ENCODE data around the gene RHBDD3.

The RHBDD3 gene

DNA sequence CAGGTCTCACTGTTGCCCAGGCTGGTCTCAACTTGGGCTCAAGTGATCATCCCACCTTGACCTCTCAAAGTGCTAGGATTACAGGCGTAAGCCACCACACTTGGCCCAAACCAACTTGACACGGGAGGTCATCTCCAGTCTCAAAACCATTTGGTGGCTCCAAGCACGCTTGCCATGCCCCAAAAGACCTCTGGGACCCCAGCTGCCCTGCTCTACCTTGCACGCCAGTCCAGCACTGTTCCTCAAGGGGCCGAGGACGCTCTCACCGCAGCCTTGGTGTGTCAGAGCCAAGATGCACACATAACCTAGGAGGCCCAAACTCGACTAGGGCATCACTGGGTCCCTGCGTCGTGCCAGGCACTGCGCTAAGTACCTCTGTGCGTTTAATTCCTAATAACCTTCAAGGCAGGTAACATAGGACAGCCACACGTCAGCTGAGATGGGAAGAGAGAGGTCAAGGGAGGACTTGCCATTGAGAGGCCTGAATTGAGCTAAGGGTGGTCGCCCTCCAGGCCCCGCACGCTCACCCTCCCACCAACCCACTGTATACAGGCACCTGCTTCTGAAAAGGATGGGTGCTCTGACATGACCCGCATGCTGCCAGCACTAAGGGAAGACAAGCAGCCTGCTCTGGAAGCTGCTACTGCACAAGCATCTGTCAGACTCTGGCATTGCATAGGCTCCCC lies 34.1 kb upstream of the RHBDD3 start:
- no peak overlapping the region for H2AK5ac ChIP-seq (ENCODE audit: low read length)
- no CpG with 5 or more reads among the region's 17 CpGs for WGBS (ENCODE audit: extremely low coverage, insufficient coverage, low lambda C conversion rate)

DNA sequence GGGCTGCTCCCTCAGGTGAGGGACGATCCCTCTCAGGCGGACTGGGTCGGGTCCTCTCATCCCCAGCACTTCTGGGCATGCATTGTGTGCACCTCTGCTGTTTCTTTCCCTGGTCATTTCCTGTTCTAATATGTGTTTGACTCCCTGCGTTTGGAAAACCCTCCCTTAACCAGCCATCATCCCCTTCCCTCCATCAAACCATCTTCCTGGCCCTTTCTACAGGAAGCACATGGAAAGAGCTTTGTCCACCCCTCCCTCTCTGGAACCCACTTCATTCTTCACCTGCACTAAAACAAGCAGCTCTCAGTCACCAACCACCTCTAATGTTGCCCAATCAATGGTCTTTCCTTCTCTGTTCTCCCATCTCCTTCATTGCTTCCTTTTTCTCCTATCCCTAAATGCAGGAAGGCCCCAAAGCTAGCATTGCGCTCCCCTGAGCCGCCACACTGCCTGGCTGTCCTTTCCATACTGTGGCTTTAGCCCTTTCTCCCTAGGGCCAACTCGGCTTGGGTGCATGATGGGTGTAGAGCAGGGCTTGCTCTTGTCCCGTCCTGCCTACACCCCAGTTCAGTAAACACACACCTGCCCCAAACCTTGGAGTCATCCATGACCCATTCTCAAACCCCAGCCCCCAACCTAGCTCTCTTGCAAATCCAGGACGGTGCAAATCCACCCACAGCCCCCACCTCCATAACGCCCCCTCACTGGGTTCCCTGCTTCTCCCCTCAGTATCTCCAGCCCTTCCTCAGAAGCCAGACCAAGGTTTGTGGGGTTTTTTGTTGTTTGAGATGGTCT lies 33.2 kb upstream of the RHBDD3 start:
- H4K5ac ChIP-seq (ENCODE audit: low read length): no peak overlapping the region
- H2BK5ac ChIP-seq (ENCODE audit: low read length): no peak overlapping the region
- no peak overlapping the region for H3K9ac ChIP-seq (ENCODE audit: low read length)
- no peak overlapping the region for H3K27ac ChIP-seq (ENCODE audit: low read depth, low read length)
- no peak overlapping the region for H2AK5ac ChIP-seq (ENCODE audit: low read length)
- H3K79me1 ChIP-seq (ENCODE audit: low read length): peaks cover 6% of the 10 kb centered on the region
- H3K4me2 ChIP-seq (ENCODE audit: low read length): no peak overlapping the region
- peak; percentile 10 for DNase-seq
- WGBS (ENCODE audit: extremely low coverage, insufficient coverage, low lambda C conversion rate): no CpG with 5 or more reads among the region's 10 CpGs
- peaks cover 2% of the 10 kb centered on the region for H3K4me1 ChIP-seq (ENCODE audit: control insufficient read depth, low read depth, low read length)
- H4K8ac ChIP-seq (ENCODE audit: low read depth, low read length): no peak overlapping the region
- no peaks in the 10 kb centered on the region for H3K79me2 ChIP-seq (ENCODE audit: control insufficient read depth, insufficient read depth, low read length)
- H2BK120ac ChIP-seq (ENCODE audit: low read depth, low read length): no peak overlapping the region
- no peak overlapping the region for H2BK15ac ChIP-seq (replicated peaks; ENCODE audit: low read depth)
- H3K4ac ChIP-seq (ENCODE audit: low read depth, low read length): no peak overlapping the region
- H3K56ac ChIP-seq (ENCODE audit: low read length): no peak overlapping the region
- peaks cover 36% of the 10 kb centered on the region for H3K36me3 ChIP-seq (ENCODE audit: control insufficient read depth, insufficient read depth, low read length)
- H3K4me3 ChIP-seq (ENCODE audit: low read length): no peak overlapping the region
- H3K27me3 ChIP-seq (ENCODE audit: insufficient read depth, low read length, poor library complexity): no peaks in the 10 kb centered on the region
- H3K23ac ChIP-seq (ENCODE audit: low read length): no peak overlapping the region
- H3K18ac ChIP-seq (ENCODE audit: low read length): no peak overlapping the region

More for the DNA sequence above, 34.1 kb upstream of the RHBDD3 start:
- peak; percentile 5 for DNase-seq
- Histone ChIP-seq H4K5ac (ENCODE audit: low read length) (no peak overlapping the region), H3K4ac (ENCODE audit: low read depth, low read length) (no peak overlapping the region), H2BK120ac (ENCODE audit: low read depth, low read length) (no peak overlapping the region), H3K23ac (ENCODE audit: low read length) (no peak overlapping the region), H3K4me3 (ENCODE audit: low read length) (no peak overlapping the region), H3K56ac (ENCODE audit: low read length) (no peak overlapping the region), H3K9ac (ENCODE audit: low read length) (no peak overlapping the region), H2BK5ac (ENCODE audit: low read length) (no peak overlapping the region), H3K4me2 (ENCODE audit: low read length) (no peak overlapping the region), H3K27ac (ENCODE audit: low read depth, low read length) (no peak overlapping the region), H3K27me3 (ENCODE audit: insufficient read depth, low read length, poor library complexity) (no peaks in the 10 kb centered on the region), H3K79me1 (ENCODE audit: low read length) (peaks cover 3% of the 10 kb centered on the region), H3K18ac (ENCODE audit: low read length) (no peak overlapping the region), H3K4me1 (ENCODE audit: control insufficient read depth, low read depth, low read length) (peaks cover 2% of the 10 kb centered on the region), H3K36me3 (ENCODE audit: control insufficient read depth, insufficient read depth, low read length) (peaks cover 29% of the 10 kb centered on the region), H4K8ac (ENCODE audit: low read depth, low read length) (no peak overlapping the region), H2BK15ac (replicated peaks; ENCODE audit: low read depth) (no peak overlapping the region), H3K79me2 (ENCODE audit: control insufficient read depth, insufficient read depth, low read length) (no peaks in the 10 kb centered on the region)

DNA sequence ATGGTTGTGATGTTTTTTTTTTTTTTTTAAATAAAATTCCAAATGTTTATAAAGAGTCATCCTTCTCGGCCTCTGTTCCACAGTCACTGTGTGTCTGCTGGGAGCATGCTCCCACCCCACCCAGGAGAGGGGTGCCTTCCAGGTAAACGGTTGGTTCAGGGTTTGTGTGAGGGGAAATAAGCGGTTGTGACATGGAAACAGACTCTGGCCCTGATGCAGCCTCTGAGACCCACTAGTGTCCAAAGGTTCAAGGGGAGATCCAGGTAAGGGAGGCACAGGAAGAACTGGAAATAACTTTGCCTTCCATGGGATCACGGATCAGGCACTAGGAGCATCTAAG lies 32.7 kb upstream of the RHBDD3 start:
- H3K79me2 ChIP-seq (ENCODE audit: control insufficient read depth, insufficient read depth, low read length): no peaks in the 10 kb centered on the region
- H3K4me1 ChIP-seq (ENCODE audit: control insufficient read depth, low read depth, low read length): no peaks in the 10 kb centered on the region
- H2BK15ac ChIP-seq (replicated peaks; ENCODE audit: low read depth): no peak overlapping the region
- H3K23ac ChIP-seq (ENCODE audit: low read length): no peak overlapping the region
- H3K4ac ChIP-seq (ENCODE audit: low read depth, low read length): no peak overlapping the region
- no peak overlapping the region for H2BK120ac ChIP-seq (ENCODE audit: low read depth, low read length)
- H3K18ac ChIP-seq (ENCODE audit: low read length): no peak overlapping the region
- no peak overlapping the region for H2AK5ac ChIP-seq (ENCODE audit: low read length)
- no peak overlapping the region for H4K8ac ChIP-seq (ENCODE audit: low read depth, low read length)
- no peaks in the 10 kb centered on the region for H3K27me3 ChIP-seq (ENCODE audit: insufficient read depth, low read length, poor library complexity)
- no peak overlapping the region for H3K4me3 ChIP-seq (ENCODE audit: low read length)
- H3K79me1 ChIP-seq (ENCODE audit: low read length): peaks cover 9% of the 10 kb centered on the region
- DNase-seq: no peak
- no peak overlapping the region for H3K56ac ChIP-seq (ENCODE audit: low read length)
- no peak overlapping the region for H3K4me2 ChIP-seq (ENCODE audit: low read length)
- H3K27ac ChIP-seq (ENCODE audit: low read depth, low read length): no peak overlapping the region
- peaks cover 40% of the 10 kb centered on the region for H3K36me3 ChIP-seq (ENCODE audit: control insufficient read depth, insufficient read depth, low read length)
- H2BK5ac ChIP-seq (ENCODE audit: low read length): no peak overlapping the region
- no peak overlapping the region for H3K9ac ChIP-seq (ENCODE audit: low read length)
- H4K5ac ChIP-seq (ENCODE audit: low read length): no peak overlapping the region
- no CpG with 5 or more reads among the region's 4 CpGs for WGBS (ENCODE audit: extremely low coverage, insufficient coverage, low lambda C conversion rate)

DNA sequence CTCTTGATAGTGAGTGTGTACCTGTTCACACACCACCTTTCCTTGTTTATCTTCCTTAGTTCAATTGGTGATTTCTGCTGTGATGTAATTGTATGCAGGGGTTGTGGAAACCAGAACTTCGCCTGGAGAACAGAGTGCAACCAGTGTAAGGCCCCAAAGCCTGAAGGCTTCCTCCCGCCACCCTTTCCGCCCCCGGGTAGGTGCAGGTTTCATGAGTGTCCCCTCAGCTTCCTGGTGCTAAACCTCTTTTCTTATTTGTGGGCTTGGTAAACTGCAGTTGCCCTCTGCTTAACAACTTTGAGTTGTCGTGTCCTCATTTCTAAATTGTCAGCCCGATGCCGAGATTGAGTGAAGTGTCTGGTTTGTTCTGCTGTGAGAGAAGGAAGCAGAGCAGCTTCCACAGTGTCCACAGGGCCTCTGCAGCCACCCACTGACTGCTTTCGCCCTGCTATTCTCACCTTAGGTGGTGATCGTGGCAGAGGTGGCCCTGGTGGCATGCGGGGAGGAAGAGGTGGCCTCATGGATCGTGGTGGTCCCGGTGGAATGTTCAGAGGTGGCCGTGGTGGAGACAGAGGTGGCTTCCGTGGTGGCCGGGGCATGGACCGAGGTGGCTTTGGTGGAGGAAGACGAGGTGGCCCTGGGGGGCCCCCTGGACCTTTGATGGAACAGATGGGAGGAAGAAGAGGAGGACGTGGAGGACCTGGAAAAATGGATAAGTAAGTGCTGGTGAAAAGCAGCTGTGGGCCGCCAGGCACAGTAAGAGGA lies 31.5 kb upstream of the RHBDD3 start:
- Histone ChIP-seq H3K23ac (ENCODE audit: low read length) (no peak overlapping the region), H3K4me1 (ENCODE audit: control insufficient read depth, low read depth, low read length) (no peaks in the 10 kb centered on the region), H2BK5ac (ENCODE audit: low read length) (no peak overlapping the region), H3K27me3 (ENCODE audit: insufficient read depth, low read length, poor library complexity) (no peaks in the 10 kb centered on the region), H3K27ac (ENCODE audit: low read depth, low read length) (no peak overlapping the region), H3K4ac (ENCODE audit: low read depth, low read length) (no peak overlapping the region), H3K18ac (ENCODE audit: low read length) (no peak overlapping the region), H3K56ac (ENCODE audit: low read length) (no peak overlapping the region), H3K79me1 (ENCODE audit: low read length) (peaks cover 9% of the 10 kb centered on the region), H4K8ac (ENCODE audit: low read depth, low read length) (no peak overlapping the region), H3K9ac (ENCODE audit: low read length) (no peak overlapping the region), H3K79me2 (ENCODE audit: control insufficient read depth, insufficient read depth, low read length) (no peaks in the 10 kb centered on the region), H3K4me3 (ENCODE audit: low read length) (no peak overlapping the region), H2BK15ac (replicated peaks; ENCODE audit: low read depth) (no peak overlapping the region), H2AK5ac (ENCODE audit: low read length) (no peak overlapping the region), H4K5ac (ENCODE audit: low read length) (no peak overlapping the region), H3K4me2 (ENCODE audit: low read length) (no peak overlapping the region), H2BK120ac (ENCODE audit: low read depth, low read length) (no peak overlapping the region), H3K36me3 (ENCODE audit: control insufficient read depth, insufficient read depth, low read length) (peaks cover 40% of the 10 kb centered on the region)
- no CpG with 5 or more reads among the region's 19 CpGs for WGBS (ENCODE audit: extremely low coverage, insufficient coverage, low lambda C conversion rate)
- no peak for DNase-seq

DNA sequence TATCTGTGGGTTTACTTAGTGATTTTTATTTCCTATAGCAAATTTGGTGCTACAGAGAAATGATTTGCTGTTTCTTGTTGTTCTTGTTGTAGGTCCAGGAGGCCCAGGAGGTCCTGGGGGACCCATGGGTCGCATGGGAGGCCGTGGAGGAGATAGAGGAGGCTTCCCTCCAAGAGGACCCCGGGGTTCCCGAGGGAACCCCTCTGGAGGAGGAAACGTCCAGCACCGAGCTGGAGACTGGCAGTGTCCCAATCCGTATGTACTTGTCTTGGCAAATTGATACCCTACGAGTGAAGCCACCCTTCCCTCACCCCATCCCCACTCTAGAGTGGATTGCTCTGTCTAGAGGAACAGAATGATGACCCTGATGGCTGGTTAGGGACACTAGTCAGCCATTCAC lies 30.9 kb upstream of the RHBDD3 start:
- no peak overlapping the region for H2AK5ac ChIP-seq (ENCODE audit: low read length)
- no peak for DNase-seq
- no peak overlapping the region for H3K23ac ChIP-seq (ENCODE audit: low read length)
- H3K4me3 ChIP-seq (ENCODE audit: low read length): no peak overlapping the region
- H3K56ac ChIP-seq (ENCODE audit: low read length): no peak overlapping the region
- H3K4me1 ChIP-seq (ENCODE audit: control insufficient read depth, low read depth, low read length): no peaks in the 10 kb centered on the region
- H3K27me3 ChIP-seq (ENCODE audit: insufficient read depth, low read length, poor library complexity): no peaks in the 10 kb centered on the region
- H3K4ac ChIP-seq (ENCODE audit: low read depth, low read length): no peak overlapping the region
- no peak overlapping the region for H4K8ac ChIP-seq (ENCODE audit: low read depth, low read length)
- WGBS (ENCODE audit: extremely low coverage, insufficient coverage, low lambda C conversion rate): no CpG with 5 or more reads among the region's 8 CpGs
- no peak overlapping the region for H4K5ac ChIP-seq (ENCODE audit: low read length)
- H2BK5ac ChIP-seq (ENCODE audit: low read length): no peak overlapping the region
- H2BK120ac ChIP-seq (ENCODE audit: low read depth, low read length): no peak overlapping the region
- H2BK15ac ChIP-seq (replicated peaks; ENCODE audit: low read depth): no peak overlapping the region
- no peak overlapping the region for H3K9ac ChIP-seq (ENCODE audit: low read length)
- H3K27ac ChIP-seq (ENCODE audit: low read depth, low read length): no peak overlapping the region
- no peak overlapping the region for H3K18ac ChIP-seq (ENCODE audit: low read length)
- H3K79me1 ChIP-seq (ENCODE audit: low read length): peaks cover 9% of the 10 kb centered on the region
- peaks cover 40% of the 10 kb centered on the region for H3K36me3 ChIP-seq (ENCODE audit: control insufficient read depth, insufficient read depth, low read length)
- no peaks in the 10 kb centered on the region for H3K79me2 ChIP-seq (ENCODE audit: control insufficient read depth, insufficient read depth, low read length)
- no peak overlapping the region for H3K4me2 ChIP-seq (ENCODE audit: low read length)

All from mesendoderm (in vitro differentiated cells).